GM12878 (cell line): ENCODE data around the gene ARHGAP1. TPM values are rescaled to one million over a fixed set of nuclear protein-coding genes. Genes with fewer than 3 reads are reported as not detected.

Source experiments
- ATAC-seq: fragments of 200-7000 bp; cut with Tn5 transposase; 3 replicates; pipeline ENCODE4 v1.9.1; 2020; ENCODE audit warnings: mild to moderate bottlenecking, moderate library complexity
- BruUV-seq: library from RNA; stranded (reverse); fragments of 400-500 nt; replicated peaks from 2 replicates; lab custom pipeline; 2021; lab: Mats Ljungman, UMichigan
- CTCF ChIA-PET: fragments of 300-600 bp; sonication (Branson Sonifier 250); formaldehyde crosslinking; extraction: SDS; loops from one replicate; lab custom pipeline; 2021; ENCODE audit warnings: inconsistent platforms; lab: Yijun Ruan, JAX
- POLR2A ChIA-PET: fragments of 350-600 bp; formaldehyde crosslinking; extraction: SDS; loops from one replicate; lab custom pipeline; 2021; ENCODE audit warnings: inconsistent platforms; lab: Charles Lee
- RAD21 ChIA-PET: fragments of 300-600 bp; sonication (Branson Sonifier 250); formaldehyde crosslinking; loops from one replicate; lab custom pipeline; 2023; ENCODE audit warnings: antibody characterized with exemption; ENCODE audit not compliant: unreplicated experiment; lab: Charles Lee
- SMC1A ChIA-PET: fragments of 300-600 bp; sonication (Branson Sonifier 250); formaldehyde crosslinking; loops from one replicate; lab custom pipeline; 2023; ENCODE audit not compliant: unreplicated experiment, uncharacterized antibody; lab: Charles Lee
- DNase-seq: peaks from one replicate; pipeline ENCODE4 v3.0.0-alpha.2; 2011; ENCODE audit warnings: low read depth, low spot score
- FAIRE-seq: peaks from 3 replicates; lab custom pipeline; 2011; peaks lifted over from hg19 to GRCh38; lab: Jason Lieb, UNC
- H2AFZ ChIP-seq: 2 replicates; pipeline ENCODE4 v1.6.0; 2011; ENCODE audit warnings: low read depth, low read length, control low read depth; ENCODE audit not compliant: control insufficient read depth
- H3K27ac ChIP-seq: 2 replicates; pipeline ENCODE4 v1.5.1; 2011; ENCODE audit warnings: control low read depth; ENCODE audit not compliant: control insufficient read depth, insufficient read depth
- H3K27me3 ChIP-seq, 2 experiments: replicated peaks in 1 of 2; 2 replicates each; pipeline versions ENCODE4 v1.6.0 to v1.6.1; 2011; ENCODE audit warnings: low read length in 1 of 2; ENCODE audit not compliant: control insufficient read depth in 2 of 2, insufficient read depth in 2 of 2
- H3K36me3 ChIP-seq, 2 experiments: 2 replicates each; pipeline ENCODE4 v1.5.1; 2011; ENCODE audit warnings: low read length in 1 of 2; ENCODE audit not compliant: control insufficient read depth in 2 of 2, insufficient read depth in 2 of 2
- H3K4me1 ChIP-seq: 2 replicates; pipeline ENCODE4 v1.6.1; 2011; ENCODE audit warnings: mild to moderate bottlenecking, low read length, moderate library complexity, mixed read lengths; ENCODE audit not compliant: control insufficient read depth, insufficient read depth
- H3K4me2 ChIP-seq: 2 replicates; pipeline ENCODE4 v1.6.0; 2011; ENCODE audit warnings: control low read depth; ENCODE audit not compliant: control insufficient read depth, insufficient read depth
- H3K4me3 ChIP-seq: fragments of 200-600 bp; sonication (generic); 2 replicates; pipeline ENCODE4 v1.5.1; 2016
- H3K79me2 ChIP-seq: 2 replicates; pipeline ENCODE4 v1.6.0; 2011; ENCODE audit warnings: low read length; ENCODE audit not compliant: control insufficient read depth, insufficient read depth
- H3K9ac ChIP-seq: 2 replicates; pipeline ENCODE4 v1.8.0; 2011; ENCODE audit warnings: low read length, control low read depth, mixed read lengths; ENCODE audit not compliant: control insufficient read depth, insufficient read depth
- H3K9me3 ChIP-seq: replicated peaks from 3 replicates; pipeline ENCODE4 v1.5.1; 2011; ENCODE audit warnings: mild to moderate bottlenecking, low read length; ENCODE audit not compliant: control insufficient read depth, insufficient read depth
- H4K20me1 ChIP-seq: 2 replicates; pipeline ENCODE4 v1.6.0; 2011; ENCODE audit not compliant: control insufficient read depth, insufficient read depth
- ASH2L ChIP-seq: fragments of 300-600, 200-600 bp; sonication (generic); IDR thresholded peaks from 2 replicates; pipeline ENCODE4 v1.6.1; 2017; ENCODE audit warnings: low read depth, mild to moderate bottlenecking, borderline replicate concordance
- EP300 ChIP-seq, 2 experiments: fragments of 150-350 bp in 1 of 2; IDR thresholded peaks; 2 replicates each; pipeline ENCODE4 v1.6.1; 2011 to 2012; ENCODE audit warnings: low read depth in 2 of 2, low read length in 2 of 2, borderline replicate concordance in 1 of 2, improper control_type of control experiment in 1 of 2, inconsistent platforms in 1 of 2; ENCODE audit not compliant: control insufficient read depth in 1 of 2
- NR2F1 ChIP-seq: fragments of 450-650 bp; conservative IDR thresholded peaks from 2 replicates; pipeline ENCODE4 v1.6.1; 2017; ENCODE audit warnings: mild to moderate bottlenecking
- PAX5 ChIP-seq: IDR thresholded peaks from 2 replicates; pipeline ENCODE4 v1.6.1; 2011; ENCODE audit warnings: low read depth, low read length, borderline replicate concordance
- RCOR1 ChIP-seq: conservative IDR thresholded peaks from 2 replicates; pipeline ENCODE4 v1.6.1; 2012; ENCODE audit warnings: low read depth, low read length, improper control_type of control experiment
- RFX5 ChIP-seq: IDR thresholded peaks from 2 replicates; pipeline ENCODE4 v1.6.1; 2011; ENCODE audit warnings: low read depth, low read length, improper control_type of control experiment
- SIX5 ChIP-seq: IDR thresholded peaks from 2 replicates; pipeline ENCODE4 v1.6.1; 2011; ENCODE audit warnings: mild to moderate bottlenecking, low read depth, low read length, moderate library complexity; ENCODE audit not compliant: severe bottlenecking
- TCF12 ChIP-seq: IDR thresholded peaks from 2 replicates; pipeline ENCODE4 v1.6.1; 2011; ENCODE audit warnings: low read depth, mild to moderate bottlenecking, low read length
- ZNF274 ChIP-seq: IDR thresholded peaks from one replicate; pipeline ENCODE4 v1.8.0; 2011; ENCODE audit not compliant: insufficient read length, insufficient read depth
- ZNF384 ChIP-seq: IDR thresholded peaks from 2 replicates; pipeline ENCODE4 v1.6.1; 2012; ENCODE audit warnings: low read depth, mild to moderate bottlenecking, low read length, improper control_type of control experiment, borderline replicate concordance
- ZZZ3 ChIP-seq: IDR thresholded peaks from 2 replicates; pipeline ENCODE4 v1.6.1; 2011; ENCODE audit warnings: low read depth; ENCODE audit not compliant: control insufficient read depth, insufficient read length
- WGBS: methylation state at CpG from one replicate; pipeline ENCODE4 v1.1.6; 2016; ENCODE audit warnings: low lambda C conversion rate; ENCODE audit not compliant: insufficient replicate concordance, insufficient coverage; ENCODE audit errors: missing lambda C conversion rate; 5-methylcytosine and 5-hydroxymethylcytosine counted together
- in situ Hi-C: fragments of 300-500 bp; cut with MboI; formaldehyde crosslinking; loops from 9 replicates; pipeline ENCODE4 v1.14.3; 2018; ENCODE audit warnings: mixed read lengths
- intact Hi-C: fragments of 100-400 bp; cut with micrococcal nuclease; formaldehyde crosslinking; loops from one replicate; pipeline ENCODE4 v1.14.2; 2022; ENCODE audit not compliant: unreplicated experiment
- polyA plus RNA-seq, 11 experiments: library from polyadenylated mRNA; depleted of rRNA in 4 of 11; unstranded in 6 of 11; stranded (reverse) in 5 of 11; fragments of >200 nt; fragmentation: Nextera tagmentation in 4 of 11; fragmentation: Illumina TruSeq in 1 of 11; extraction: Ambion mirVana in 4 of 11; extraction: Trizol in 1 of 11; gene quantifications; 1 replicate in 1 of 11; 2 replicates in 10 of 11; pipeline versions ENCODE4 v1.2.1 to v1.2.3, GENCODE V29; 2011 to 2016; ENCODE audit warnings: inconsistent platforms in 2 of 11, missing spikeins in 2 of 11, low read depth in 1 of 11
- total RNA-seq, 4 experiments: library from RNA; depleted of rRNA in 3 of 4; stranded (reverse); fragments of >200 nt in 3 of 4; fragmentation: Illumina TruSeq in 1 of 4; extraction: Trizol in 1 of 4; gene quantifications; 2 replicates each; pipeline versions ENCODE4 v1.2.1 to v1.2.3, GENCODE V29; 2013 to 2021
- TF ChIP-seq, protein P1 (sequence below): IDR thresholded peaks from 2 replicates; pipeline ENCODE4 v1.6.1; 2012; ENCODE audit warnings: mild to moderate bottlenecking, low read depth, low read length
- TF ChIP-seq, protein P2 (sequence below): fragments of 150-350 bp; IDR thresholded peaks from 2 replicates; pipeline ENCODE4 v1.6.1; 2016; ENCODE audit warnings: low read depth, low read length
- TF ChIP-seq, protein P3 (sequence below): IDR thresholded peaks from 2 replicates; pipeline ENCODE4 v1.6.1; 2011; ENCODE audit warnings: borderline replicate concordance, low read depth, mild to moderate bottlenecking, moderate library complexity, low read length; ENCODE audit not compliant: insufficient read depth, poor library complexity, severe bottlenecking
- TF ChIP-seq, protein P4 (sequence below): fragments of 450-650 bp; IDR thresholded peaks from 2 replicates; pipeline ENCODE4 v1.6.1; 2017; ENCODE audit warnings: borderline replicate concordance

The ARHGAP1 gene
- total and polyA plus RNA-seq, 10 of the 15 experiments (the other 5 are each of a cell fraction or from before 2014, with no cell fraction given): 4.3 to 45.5 (median 23.2) TPM

DNA sequence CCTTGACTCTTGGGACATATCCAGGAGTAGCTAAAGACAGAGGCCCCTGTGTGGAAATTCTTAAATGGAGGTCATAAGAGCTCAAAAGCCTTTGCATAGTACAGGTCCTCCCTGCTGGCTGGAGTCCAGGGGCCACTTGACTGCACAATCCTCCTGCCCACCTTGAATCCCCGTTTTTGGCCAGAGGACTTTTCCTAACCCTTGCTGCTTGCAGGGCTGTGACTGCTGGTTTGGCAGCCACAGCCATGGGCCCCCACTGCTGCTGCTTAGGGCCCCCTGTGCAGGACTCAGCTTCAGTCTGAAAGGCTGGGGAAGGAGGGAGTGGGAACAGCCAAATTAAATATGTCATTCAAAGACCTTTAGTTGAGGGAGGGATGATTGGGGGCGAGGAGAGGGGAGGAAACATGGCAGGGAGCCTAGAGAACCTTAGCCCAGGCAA, 33.4 kb downstream of the ARHGAP1 start:
- DNase-seq: no peak
- intact Hi-C loops (no loop called here), in situ Hi-C loops (no loop called here)
- POLR2A ChIA-PET: no interaction called here
- Histone ChIP-seq H3K27me3 (no peaks in the 10 kb centered on the region), H3K27ac (no peak overlapping the region), H3K79me2 (no peaks in the 10 kb centered on the region), H3K4me2 (no peak overlapping the region), H3K9me3 (no peaks in the 10 kb centered on the region), H3K36me3 (peaks cover 13 to 37% of the 10 kb centered on the region in 2 experiments), H3K4me1 (no peaks in the 10 kb centered on the region), H3K9ac (no peak overlapping the region), H3K4me3 (no peak overlapping the region), H4K20me1 (no peaks in the 10 kb centered on the region), H2AFZ (no peak overlapping the region)
- SMC1A ChIA-PET: interaction anchor here (0.8 kb wide), 1 partner anchor 9 kb away, joined by 3 read pairs; no protein-coding TSS in a partner anchor
- RAD21 ChIA-PET: no interaction called here
- 97% methylated on average over 2 of the region's 2 CpGs for WGBS
- no peak for ATAC-seq
- BruUV-seq: no TSS peak
- CTCF ChIA-PET: no interaction called here
- FAIRE-seq: no peak
- TF ChIP-seq ZNF274: no peak
- no peak for TF ChIP-seq EP300 (IDR thresholded peaks at IDR 0.05; ENCODE audit: borderline replicate concordance in 1 of 2, control insufficient read depth in 1 of 2, low read depth in 2 of 2, low read length in 2 of 2)
- no peak for TF ChIP-seq ASH2L
- TF ChIP-seq NR2F1: no peak
- TF ChIP-seq, protein P1, sequence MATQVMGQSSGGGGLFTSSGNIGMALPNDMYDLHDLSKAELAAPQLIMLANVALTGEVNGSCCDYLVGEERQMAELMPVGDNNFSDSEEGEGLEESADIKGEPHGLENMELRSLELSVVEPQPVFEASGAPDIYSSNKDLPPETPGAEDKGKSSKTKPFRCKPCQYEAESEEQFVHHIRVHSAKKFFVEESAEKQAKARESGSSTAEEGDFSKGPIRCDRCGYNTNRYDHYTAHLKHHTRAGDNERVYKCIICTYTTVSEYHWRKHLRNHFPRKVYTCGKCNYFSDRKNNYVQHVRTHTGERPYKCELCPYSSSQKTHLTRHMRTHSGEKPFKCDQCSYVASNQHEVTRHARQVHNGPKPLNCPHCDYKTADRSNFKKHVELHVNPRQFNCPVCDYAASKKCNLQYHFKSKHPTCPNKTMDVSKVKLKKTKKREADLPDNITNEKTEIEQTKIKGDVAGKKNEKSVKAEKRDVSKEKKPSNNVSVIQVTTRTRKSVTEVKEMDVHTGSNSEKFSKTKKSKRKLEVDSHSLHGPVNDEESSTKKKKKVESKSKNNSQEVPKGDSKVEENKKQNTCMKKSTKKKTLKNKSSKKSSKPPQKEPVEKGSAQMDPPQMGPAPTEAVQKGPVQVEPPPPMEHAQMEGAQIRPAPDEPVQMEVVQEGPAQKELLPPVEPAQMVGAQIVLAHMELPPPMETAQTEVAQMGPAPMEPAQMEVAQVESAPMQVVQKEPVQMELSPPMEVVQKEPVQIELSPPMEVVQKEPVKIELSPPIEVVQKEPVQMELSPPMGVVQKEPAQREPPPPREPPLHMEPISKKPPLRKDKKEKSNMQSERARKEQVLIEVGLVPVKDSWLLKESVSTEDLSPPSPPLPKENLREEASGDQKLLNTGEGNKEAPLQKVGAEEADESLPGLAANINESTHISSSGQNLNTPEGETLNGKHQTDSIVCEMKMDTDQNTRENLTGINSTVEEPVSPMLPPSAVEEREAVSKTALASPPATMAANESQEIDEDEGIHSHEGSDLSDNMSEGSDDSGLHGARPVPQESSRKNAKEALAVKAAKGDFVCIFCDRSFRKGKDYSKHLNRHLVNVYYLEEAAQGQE: no peak
- no peak for TF ChIP-seq ZNF384
- TF ChIP-seq, protein P2, sequence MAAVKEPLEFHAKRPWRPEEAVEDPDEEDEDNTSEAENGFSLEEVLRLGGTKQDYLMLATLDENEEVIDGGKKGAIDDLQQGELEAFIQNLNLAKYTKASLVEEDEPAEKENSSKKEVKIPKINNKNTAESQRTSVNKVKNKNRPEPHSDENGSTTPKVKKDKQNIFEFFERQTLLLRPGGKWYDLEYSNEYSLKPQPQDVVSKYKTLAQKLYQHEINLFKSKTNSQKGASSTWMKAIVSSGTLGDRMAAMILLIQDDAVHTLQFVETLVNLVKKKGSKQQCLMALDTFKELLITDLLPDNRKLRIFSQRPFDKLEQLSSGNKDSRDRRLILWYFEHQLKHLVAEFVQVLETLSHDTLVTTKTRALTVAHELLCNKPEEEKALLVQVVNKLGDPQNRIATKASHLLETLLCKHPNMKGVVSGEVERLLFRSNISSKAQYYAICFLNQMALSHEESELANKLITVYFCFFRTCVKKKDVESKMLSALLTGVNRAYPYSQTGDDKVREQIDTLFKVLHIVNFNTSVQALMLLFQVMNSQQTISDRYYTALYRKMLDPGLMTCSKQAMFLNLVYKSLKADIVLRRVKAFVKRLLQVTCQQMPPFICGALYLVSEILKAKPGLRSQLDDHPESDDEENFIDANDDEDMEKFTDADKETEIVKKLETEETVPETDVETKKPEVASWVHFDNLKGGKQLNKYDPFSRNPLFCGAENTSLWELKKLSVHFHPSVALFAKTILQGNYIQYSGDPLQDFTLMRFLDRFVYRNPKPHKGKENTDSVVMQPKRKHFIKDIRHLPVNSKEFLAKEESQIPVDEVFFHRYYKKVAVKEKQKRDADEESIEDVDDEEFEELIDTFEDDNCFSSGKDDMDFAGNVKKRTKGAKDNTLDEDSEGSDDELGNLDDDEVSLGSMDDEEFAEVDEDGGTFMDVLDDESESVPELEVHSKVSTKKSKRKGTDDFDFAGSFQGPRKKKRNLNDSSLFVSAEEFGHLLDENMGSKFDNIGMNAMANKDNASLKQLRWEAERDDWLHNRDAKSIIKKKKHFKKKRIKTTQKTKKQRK: no peak
- TF ChIP-seq RCOR1: no peak
- TF ChIP-seq SIX5: no peak
- TF ChIP-seq, protein P3, sequence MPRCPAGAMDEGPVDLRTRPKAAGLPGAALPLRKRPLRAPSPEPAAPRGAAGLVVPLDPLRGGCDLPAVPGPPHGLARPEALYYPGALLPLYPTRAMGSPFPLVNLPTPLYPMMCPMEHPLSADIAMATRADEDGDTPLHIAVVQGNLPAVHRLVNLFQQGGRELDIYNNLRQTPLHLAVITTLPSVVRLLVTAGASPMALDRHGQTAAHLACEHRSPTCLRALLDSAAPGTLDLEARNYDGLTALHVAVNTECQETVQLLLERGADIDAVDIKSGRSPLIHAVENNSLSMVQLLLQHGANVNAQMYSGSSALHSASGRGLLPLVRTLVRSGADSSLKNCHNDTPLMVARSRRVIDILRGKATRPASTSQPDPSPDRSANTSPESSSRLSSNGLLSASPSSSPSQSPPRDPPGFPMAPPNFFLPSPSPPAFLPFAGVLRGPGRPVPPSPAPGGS: no peak
- no peak for TF ChIP-seq RFX5
- no peak for TF ChIP-seq ZZZ3
- TF ChIP-seq, protein P4, sequence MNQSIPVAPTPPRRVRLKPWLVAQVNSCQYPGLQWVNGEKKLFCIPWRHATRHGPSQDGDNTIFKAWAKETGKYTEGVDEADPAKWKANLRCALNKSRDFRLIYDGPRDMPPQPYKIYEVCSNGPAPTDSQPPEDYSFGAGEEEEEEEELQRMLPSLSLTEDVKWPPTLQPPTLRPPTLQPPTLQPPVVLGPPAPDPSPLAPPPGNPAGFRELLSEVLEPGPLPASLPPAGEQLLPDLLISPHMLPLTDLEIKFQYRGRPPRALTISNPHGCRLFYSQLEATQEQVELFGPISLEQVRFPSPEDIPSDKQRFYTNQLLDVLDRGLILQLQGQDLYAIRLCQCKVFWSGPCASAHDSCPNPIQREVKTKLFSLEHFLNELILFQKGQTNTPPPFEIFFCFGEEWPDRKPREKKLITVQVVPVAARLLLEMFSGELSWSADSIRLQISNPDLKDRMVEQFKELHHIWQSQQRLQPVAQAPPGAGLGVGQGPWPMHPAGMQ: no peak
- no peak for TF ChIP-seq TCF12
- TF ChIP-seq PAX5: no peak
